HG02981 (cell line): ENCODE data around the gene KRTAP26-1.

ENCODE experiments used
- ATAC-seq: cut with Tn5 transposase; IDR thresholded peaks from one replicate; pipeline ENCODE4 v1.9.1; 2021; ENCODE audit warnings: mild to moderate bottlenecking, moderate library complexity; ENCODE audit not compliant: unreplicated experiment

Gene KRTAP26-1

DNA sequence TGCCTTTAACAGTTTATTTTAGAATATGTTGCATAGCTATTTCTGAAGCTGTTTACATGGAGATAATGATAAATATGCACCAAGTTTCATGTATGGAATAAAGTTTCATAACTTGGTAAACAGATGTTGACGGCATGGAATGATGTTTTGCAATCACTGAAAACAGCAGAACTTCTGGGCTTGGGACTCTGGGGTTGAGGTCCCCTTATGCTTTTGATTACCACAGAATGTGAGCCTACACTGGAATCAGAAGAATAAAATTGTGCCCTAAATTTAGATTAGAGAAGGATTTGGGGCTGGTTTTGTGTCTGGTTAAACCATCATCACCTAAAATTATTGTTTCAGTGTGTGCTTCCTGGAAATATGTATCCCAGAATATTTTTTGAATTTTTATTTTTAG, 48.5 kb downstream of the KRTAP26-1 start:
- no peak for ATAC-seq

DNA sequence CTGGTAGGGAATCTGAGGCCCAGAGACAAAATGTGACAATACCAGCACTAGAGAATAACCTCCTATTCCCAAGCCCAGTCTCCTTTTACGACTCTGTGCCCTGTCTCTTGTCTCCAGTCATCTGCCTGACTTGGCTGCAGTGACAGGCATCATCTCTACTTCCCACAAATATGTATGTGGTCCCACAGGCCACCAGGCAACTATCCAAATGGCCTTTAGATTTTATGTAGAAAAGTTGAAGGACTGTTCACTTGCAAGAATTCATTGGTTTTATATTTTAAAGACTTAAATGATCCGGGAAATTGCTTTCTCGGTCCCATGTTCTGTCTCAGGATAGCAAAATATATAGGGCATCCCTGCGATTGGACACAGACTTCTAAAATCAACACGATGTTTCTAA, 49.0 kb downstream of the KRTAP26-1 start:
- no peak for ATAC-seq

DNA sequence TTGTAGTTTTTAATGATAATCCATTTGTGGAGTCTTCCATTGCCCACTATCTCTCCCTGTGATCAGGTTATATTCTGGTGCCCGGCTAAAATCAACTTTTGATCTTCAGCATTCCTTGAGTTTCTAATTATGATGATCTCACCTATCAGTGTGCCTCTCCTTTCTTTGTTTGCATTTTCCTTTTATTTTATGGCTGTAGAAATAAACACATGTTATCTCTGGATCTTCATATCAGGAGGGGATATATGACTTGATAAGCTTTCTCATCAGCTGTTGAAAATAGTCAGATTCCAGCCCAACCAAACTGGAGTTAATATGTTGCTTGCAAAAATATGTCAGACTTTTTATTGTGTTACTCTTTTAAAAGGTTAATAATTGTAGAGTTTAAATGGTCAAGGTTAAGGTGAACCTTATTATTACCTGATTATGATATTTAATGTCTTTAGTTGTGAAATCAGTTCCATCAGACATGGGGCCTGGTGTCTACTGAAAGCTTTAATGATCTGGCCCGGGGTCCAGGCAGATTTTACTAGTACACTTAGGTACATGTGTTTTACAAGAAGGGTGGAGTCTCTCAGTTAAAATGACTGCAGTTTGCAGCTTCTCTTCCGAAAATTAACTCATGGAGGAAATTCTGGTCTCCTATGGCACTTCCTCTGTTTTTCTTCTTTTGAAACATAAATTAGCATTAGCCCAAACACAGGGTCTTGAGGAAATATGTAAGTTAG, 50.1 kb downstream of the KRTAP26-1 start:
- no peak for ATAC-seq
